Activated T-helper 1 cell treated with Interleukin-2 at 50 U/mL for 16 hours (primary cell): ENCODE measurements around the gene FBXL17.

ENCODE experiments used
- DNase-seq: peaks from one replicate; pipeline ENCODE4 v3.0.0-alpha.2; 2020; ENCODE audit warnings: low read depth

Gene FBXL17

DNA sequence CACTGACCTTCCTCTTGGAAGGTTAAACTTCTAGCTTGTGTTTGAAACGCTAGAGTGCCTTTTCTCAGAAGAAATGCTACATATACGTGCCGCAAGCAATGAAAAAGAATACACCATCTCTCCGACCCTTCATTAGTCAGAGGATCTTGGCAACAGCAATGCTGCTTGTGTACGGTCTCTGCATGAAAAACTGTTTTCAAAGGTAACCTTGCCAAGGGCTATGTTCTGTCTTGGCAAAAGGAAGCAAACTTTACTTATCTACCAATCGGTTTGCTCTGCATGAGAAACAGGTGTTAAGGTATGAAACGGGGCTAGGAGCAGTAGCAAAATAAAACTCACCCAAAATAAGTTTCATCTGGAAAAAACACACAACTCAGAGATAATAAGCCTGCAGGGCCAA is 297.8 kb downstream of the FBXL17 start:
- no peak for DNase-seq

DNA sequence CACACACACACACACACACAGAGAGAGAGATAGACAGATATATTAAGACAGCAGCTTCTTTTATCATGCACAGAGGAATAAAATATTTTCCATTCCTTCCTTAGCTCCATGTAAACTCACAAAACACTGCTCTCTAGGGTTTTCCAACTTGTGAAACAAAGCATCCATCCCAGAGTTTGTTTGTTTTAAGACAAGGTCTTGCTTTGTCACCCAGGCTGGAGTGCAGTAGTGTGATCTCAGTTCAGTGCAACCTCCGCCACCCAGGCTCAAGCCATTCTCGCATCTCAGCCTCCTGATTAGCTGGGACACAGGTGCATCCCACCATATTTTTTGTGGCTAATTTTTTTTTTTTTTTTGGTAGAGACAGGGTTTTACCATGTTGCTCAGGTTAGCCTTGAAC is 298.7 kb downstream of the FBXL17 start:
- DNase-seq = no peak

GRCh38 chr5:108081707-108082106 is 300.2 kb downstream of the FBXL17 start:
- no peak for DNase-seq

DNA sequence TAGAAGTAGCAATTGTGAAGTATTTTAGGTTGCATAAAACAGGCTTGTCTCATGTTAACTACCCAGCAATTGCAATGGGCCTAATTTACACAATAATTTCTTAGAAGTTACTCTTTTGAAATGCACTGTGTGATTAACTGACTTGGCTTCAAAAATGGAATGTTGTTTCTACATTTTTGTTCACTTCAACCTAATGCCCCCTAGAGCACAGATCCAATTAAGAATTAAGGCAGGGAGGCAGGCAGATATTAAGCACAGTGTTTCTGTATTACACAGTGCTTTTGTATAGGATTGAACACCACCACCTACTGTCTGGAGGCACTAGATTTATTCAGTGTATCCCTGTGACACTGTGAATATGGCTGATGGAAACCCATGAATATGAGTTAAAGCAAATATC is 302.1 kb downstream of the FBXL17 start:
- DNase-seq = no peak

DNA sequence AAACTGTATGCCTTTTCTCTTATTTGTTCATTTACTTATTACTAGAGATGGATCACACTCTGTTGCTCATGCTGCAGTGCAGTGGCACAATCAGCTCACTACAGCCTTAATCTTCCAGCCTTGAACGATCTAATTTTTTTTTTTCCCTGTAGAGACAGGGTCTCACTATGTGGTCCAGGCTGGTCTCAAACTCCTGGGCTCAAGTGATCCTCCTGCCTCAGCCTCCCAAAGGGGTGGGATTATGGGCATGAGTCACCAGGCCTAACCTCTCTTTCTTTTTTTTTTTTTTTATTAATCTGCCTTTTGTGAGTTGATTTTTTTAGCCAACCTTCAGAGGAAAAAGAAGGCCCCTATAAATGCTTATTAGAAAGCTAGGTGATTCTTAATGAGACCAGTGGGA is 303.0 kb downstream of the FBXL17 start:
- DNase-seq = no peak

DNA sequence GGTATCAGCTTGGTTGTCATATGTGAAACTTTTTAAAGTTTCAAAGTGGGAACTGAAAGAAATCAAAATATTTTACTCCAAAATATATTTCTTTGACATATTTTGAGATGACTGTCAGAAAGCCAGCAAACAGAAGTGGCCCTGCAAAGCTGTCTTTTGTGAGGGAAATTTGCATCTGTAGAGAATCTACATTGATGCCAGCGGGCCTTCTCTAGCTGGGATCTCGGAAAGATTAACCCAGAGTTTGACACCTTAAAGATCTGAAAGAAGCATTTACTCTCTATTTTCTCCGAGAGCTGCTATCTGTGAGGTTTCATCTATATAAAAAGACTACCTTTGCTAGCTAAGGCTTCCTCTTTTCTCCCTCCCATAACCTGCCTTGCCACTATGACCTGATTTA is 303.6 kb downstream of the FBXL17 start:
- DNase-seq = no peak

DNA sequence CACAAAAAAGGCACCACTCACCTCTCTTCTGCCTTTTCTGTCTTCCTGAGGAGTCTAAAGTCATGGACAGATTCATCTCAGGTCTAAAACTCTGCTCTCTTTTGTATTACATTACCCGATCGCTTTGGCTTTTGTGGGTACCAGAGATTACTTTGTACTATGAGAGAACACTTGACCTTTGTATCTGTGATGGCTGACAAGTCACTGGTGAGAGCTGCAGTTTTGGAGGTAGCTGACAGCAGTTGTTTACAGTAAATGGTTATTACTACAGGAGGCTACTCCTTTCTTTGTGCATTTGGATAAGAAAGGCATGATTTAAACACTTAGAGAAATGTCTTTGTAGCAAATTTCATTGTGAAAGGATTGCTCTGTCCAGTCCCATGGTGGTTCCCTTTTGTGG is 307.3 kb downstream of the FBXL17 start:
- no peak for DNase-seq

GRCh38 chr5:108064302-108064701 is 317.6 kb downstream of the FBXL17 start:
- DNase-seq = no peak

- DNase-seq = no peak
These were observed 320.0 kb downstream of the FBXL17 start for GRCh38 chr5:108061941-108062340.

GRCh38 chr5:108060340-108060739 is 321.6 kb downstream of the FBXL17 start:
- no peak for DNase-seq

- DNase-seq = no peak
These were observed 322.6 kb downstream of the FBXL17 start for GRCh38 chr5:108059334-108059733.

DNA sequence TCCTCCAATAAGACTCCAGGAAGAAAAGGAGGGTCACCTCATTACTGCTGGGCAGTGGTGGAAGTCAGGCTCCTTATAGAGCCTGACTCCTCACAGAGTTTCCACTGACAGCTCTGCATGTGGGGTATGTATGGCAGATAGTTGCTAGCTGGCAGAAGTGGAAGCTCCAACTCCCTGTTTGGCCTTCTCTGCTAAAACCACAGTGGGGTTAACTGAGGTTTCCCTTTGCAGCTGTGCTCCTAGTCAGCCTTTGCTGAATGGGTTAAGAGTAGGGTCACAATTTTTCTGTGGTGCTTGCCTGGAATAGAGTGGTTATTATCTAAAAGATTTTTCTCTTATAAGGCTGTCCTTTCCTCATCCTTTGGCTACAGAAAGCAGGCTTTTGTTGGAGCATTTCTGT is 327.5 kb downstream of the FBXL17 start:
- DNase-seq = no peak

DNA sequence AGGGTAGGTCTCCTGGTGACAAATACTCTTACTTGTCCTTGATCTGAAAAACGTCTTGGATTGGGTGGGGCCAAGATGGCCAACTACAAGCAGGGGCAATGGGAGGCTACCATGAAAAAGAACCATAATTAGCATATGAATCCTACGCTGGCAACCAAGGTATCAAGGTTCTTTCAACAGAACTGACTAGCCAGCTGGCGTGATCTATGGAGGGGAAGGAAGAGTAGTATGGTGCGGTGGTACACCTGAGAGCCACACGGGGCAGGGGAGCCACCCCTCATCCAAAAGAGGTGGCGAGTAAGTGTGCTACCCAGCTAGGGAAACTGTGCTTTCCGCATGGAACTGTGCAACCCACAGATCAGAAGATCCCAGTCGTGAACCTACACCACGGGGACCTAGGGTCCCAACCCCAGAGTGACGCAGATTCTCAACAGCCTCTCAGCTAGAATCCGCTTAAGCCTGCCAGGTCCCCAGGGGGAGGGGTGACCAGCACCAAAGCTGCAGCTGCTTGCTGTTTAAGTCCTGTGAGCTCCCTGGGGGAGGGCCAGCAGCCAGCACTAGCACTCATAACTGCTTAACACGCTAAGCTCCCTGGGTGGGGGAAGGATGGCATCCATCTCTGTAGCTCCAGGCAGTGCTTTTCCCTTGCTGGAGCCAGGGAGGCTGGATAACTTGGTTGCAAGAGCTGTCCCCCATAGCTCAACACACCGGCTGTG is 334.8 kb downstream of the FBXL17 start:
- no peak for DNase-seq

- no peak for DNase-seq
These were observed 345.4 kb downstream of the FBXL17 start for GRCh38 chr5:108036482-108036881.

GRCh38 chr5:108028883-108029282 is 353.0 kb downstream of the FBXL17 start:
- DNase-seq = no peak

DNA sequence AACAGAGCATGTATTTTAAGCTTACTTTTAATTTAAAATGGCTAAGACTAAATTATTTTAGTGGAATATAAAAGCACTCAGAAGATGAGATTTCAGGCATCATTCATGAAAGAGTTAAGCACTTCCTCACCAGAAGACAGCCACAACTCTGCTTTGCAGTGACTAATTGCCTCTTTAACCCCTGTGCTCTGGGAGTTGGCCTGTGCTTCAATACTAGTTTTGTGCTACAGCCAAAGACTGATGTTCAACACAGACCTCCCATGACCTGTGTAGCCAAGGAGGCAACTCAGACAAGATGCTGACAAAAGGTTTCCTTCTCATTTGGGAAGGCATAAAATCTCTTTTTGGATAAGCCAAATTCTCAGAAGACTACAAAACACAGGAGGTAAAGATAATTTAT is 353.5 kb downstream of the FBXL17 start:
- no peak for DNase-seq

- no peak for DNase-seq
These were observed 355.9 kb downstream of the FBXL17 start for GRCh38 chr5:108025957-108026356.

DNA sequence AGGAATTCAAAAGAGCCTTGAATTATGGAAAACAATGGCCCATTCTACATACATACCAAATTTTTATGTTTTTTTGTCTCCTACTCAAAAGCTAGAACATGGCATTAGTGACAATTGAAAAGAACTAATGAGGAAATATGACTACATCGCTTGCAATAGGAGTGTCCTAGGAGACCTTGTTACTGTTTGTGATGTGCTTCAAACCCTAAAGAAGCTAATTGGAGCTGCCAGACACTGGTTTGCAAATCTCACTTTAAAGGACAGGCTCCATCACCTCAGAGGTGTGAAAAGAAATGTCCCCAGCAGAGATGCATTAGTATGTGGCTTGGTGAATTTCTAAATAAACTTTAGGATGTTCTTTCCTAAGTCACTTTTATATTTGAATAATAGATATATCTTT is 356.9 kb downstream of the FBXL17 start:
- DNase-seq = no peak

DNA sequence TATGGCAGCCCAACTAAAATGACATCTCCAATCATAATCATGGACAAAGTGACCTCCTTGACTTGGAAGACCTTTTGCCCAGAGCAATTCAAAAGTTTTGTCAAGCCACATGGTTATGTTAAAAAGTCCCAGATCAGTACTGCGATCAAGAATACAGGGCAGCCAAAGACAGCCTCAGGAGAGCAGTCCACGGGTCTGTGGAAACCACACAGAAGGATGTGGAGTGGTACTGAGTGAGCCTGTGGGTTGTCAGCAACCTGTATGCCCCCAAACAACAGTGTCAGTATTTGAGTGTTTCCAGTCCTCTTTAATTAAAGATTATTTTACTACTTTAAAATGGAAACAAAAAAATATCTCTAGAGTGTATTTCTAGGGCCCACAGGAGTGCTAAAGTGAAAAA is 365.8 kb downstream of the FBXL17 start:
- DNase-seq = no peak

GRCh38 chr5:108006791-108007190 is 375.1 kb downstream of the FBXL17 start:
- no peak for DNase-seq

- no peak for DNase-seq
These were observed 378.7 kb downstream of the FBXL17 start for GRCh38 chr5:108003178-108003577.

- DNase-seq = no peak
These were observed 380.7 kb downstream of the FBXL17 start for GRCh38 chr5:108001222-108001621.

- DNase-seq = no peak
These were observed 384.4 kb downstream of the FBXL17 start for GRCh38 chr5:107997338-107997980.

DNA sequence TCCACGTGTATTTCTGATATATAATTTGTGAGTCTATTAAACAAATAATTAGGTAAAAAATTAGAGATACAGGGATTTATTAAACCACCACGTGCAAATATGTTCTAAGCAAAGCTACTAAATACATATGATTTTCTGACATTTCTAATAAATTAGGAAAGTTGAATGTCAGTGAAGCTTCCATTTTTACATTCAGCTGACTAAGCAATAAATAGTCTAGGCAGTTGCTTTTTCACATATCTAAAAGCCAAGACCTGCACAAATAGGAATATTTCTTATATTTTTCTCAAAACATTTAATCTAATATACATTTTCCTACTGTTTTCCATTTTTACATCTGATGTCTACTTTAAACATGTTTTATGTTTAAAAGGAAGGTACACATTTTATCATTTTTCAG is 388.6 kb downstream of the FBXL17 start:
- DNase-seq = no peak
